ENCODE measurements around the gene GET4.

The GET4 gene

GRCh38 chr7:877312-878232 lies 1.2 kb downstream of the GET4 start:
- peak overlapping the region; percentile 82 for H3K4me3 ChIP-seq (ENCODE audit: insufficient read depth, low read depth, low read length, poor library complexity, severe bottlenecking)
- peaks cover 4% of the 10 kb centered on the region for H3K36me3 ChIP-seq (ENCODE audit: control insufficient read depth, insufficient read depth, low read length)
- H3K27me3 ChIP-seq (replicated peaks; ENCODE audit: control insufficient read depth, insufficient read depth, low read length, poor library complexity, severe bottlenecking): no peaks in the 10 kb centered on the region
- H3K27ac ChIP-seq (ENCODE audit: insufficient read depth, low read length, poor library complexity, severe bottlenecking): peak overlapping the region; percentile 80
- peaks cover 18% of the 10 kb centered on the region for H3K4me1 ChIP-seq (ENCODE audit: control insufficient read depth, insufficient read depth, low read length, poor library complexity, severe bottlenecking)
- H3K9me3 ChIP-seq (ENCODE audit: control insufficient read depth, low read length): no peaks in the 10 kb centered on the region
- DNase-seq: no peak

GRCh38 chr7:879093-879492 lies 2.7 kb downstream of the GET4 start:
- Histone ChIP-seq H3K4me3 (ENCODE audit: insufficient read depth, low read depth, low read length, poor library complexity, severe bottlenecking) (no peak overlapping the region), H3K36me3 (ENCODE audit: control insufficient read depth, insufficient read depth, low read length) (no peaks in the 10 kb centered on the region), H3K27me3 (replicated peaks; ENCODE audit: control insufficient read depth, insufficient read depth, low read length, poor library complexity, severe bottlenecking) (no peaks in the 10 kb centered on the region), H3K27ac (ENCODE audit: insufficient read depth, low read length, poor library complexity, severe bottlenecking) (no peak overlapping the region), H3K9me3 (ENCODE audit: control insufficient read depth, low read length) (no peaks in the 10 kb centered on the region), H3K4me1 (ENCODE audit: control insufficient read depth, insufficient read depth, low read length, poor library complexity, severe bottlenecking) (peaks cover 18% of the 10 kb centered on the region)
- no peak for DNase-seq

- Histone ChIP-seq H3K4me1 (ENCODE audit: control insufficient read depth, insufficient read depth, low read length, poor library complexity, severe bottlenecking) (peaks cover 18% of the 10 kb centered on the region), H3K36me3 (ENCODE audit: control insufficient read depth, insufficient read depth, low read length) (no peaks in the 10 kb centered on the region), H3K27ac (ENCODE audit: insufficient read depth, low read length, poor library complexity, severe bottlenecking) (no peak overlapping the region), H3K9me3 (ENCODE audit: control insufficient read depth, low read length) (no peaks in the 10 kb centered on the region), H3K4me3 (ENCODE audit: insufficient read depth, low read depth, low read length, poor library complexity, severe bottlenecking) (no peak overlapping the region), H3K27me3 (replicated peaks; ENCODE audit: control insufficient read depth, insufficient read depth, low read length, poor library complexity, severe bottlenecking) (no peaks in the 10 kb centered on the region)
- DNase-seq: no peak
Observed at GRCh38 chr7:879706-880105, 3.4 kb downstream of the GET4 start.

GRCh38 chr7:880450-880849 lies 4.1 kb downstream of the GET4 start:
- no peak for DNase-seq
- Histone ChIP-seq H3K27ac (ENCODE audit: insufficient read depth, low read length, poor library complexity, severe bottlenecking) (no peak overlapping the region), H3K27me3 (replicated peaks; ENCODE audit: control insufficient read depth, insufficient read depth, low read length, poor library complexity, severe bottlenecking) (no peaks in the 10 kb centered on the region), H3K4me1 (ENCODE audit: control insufficient read depth, insufficient read depth, low read length, poor library complexity, severe bottlenecking) (peaks cover 18% of the 10 kb centered on the region), H3K4me3 (ENCODE audit: insufficient read depth, low read depth, low read length, poor library complexity, severe bottlenecking) (no peak overlapping the region), H3K9me3 (ENCODE audit: control insufficient read depth, low read length) (no peaks in the 10 kb centered on the region), H3K36me3 (ENCODE audit: control insufficient read depth, insufficient read depth, low read length) (no peaks in the 10 kb centered on the region)

- Histone ChIP-seq H3K4me1 (ENCODE audit: control insufficient read depth, insufficient read depth, low read length, poor library complexity, severe bottlenecking) (peaks cover 18% of the 10 kb centered on the region), H3K36me3 (ENCODE audit: control insufficient read depth, insufficient read depth, low read length) (peaks cover 5% of the 10 kb centered on the region), H3K27me3 (replicated peaks; ENCODE audit: control insufficient read depth, insufficient read depth, low read length, poor library complexity, severe bottlenecking) (no peaks in the 10 kb centered on the region), H3K4me3 (ENCODE audit: insufficient read depth, low read depth, low read length, poor library complexity, severe bottlenecking) (no peak overlapping the region), H3K9me3 (ENCODE audit: control insufficient read depth, low read length) (no peaks in the 10 kb centered on the region), H3K27ac (ENCODE audit: insufficient read depth, low read length, poor library complexity, severe bottlenecking) (no peak overlapping the region)
- no peak for DNase-seq
Observed at GRCh38 chr7:881441-882234, 5.3 kb downstream of the GET4 start.

GRCh38 chr7:882336-883035 lies 6.1 kb downstream of the GET4 start:
- Histone ChIP-seq H3K27me3 (replicated peaks; ENCODE audit: control insufficient read depth, insufficient read depth, low read length, poor library complexity, severe bottlenecking) (no peaks in the 10 kb centered on the region), H3K4me1 (ENCODE audit: control insufficient read depth, insufficient read depth, low read length, poor library complexity, severe bottlenecking) (peaks cover 16% of the 10 kb centered on the region), H3K27ac (ENCODE audit: insufficient read depth, low read length, poor library complexity, severe bottlenecking) (no peak overlapping the region), H3K9me3 (ENCODE audit: control insufficient read depth, low read length) (no peaks in the 10 kb centered on the region), H3K4me3 (ENCODE audit: insufficient read depth, low read depth, low read length, poor library complexity, severe bottlenecking) (no peak overlapping the region), H3K36me3 (ENCODE audit: control insufficient read depth, insufficient read depth, low read length) (peaks cover 14% of the 10 kb centered on the region)
- no peak for DNase-seq

GRCh38 chr7:883055-884021 lies 7.0 kb downstream of the GET4 start:
- Histone ChIP-seq H3K27me3 (replicated peaks; ENCODE audit: control insufficient read depth, insufficient read depth, low read length, poor library complexity, severe bottlenecking) (no peaks in the 10 kb centered on the region), H3K27ac (ENCODE audit: insufficient read depth, low read length, poor library complexity, severe bottlenecking) (no peak overlapping the region), H3K36me3 (ENCODE audit: control insufficient read depth, insufficient read depth, low read length) (peaks cover 22% of the 10 kb centered on the region), H3K4me3 (ENCODE audit: insufficient read depth, low read depth, low read length, poor library complexity, severe bottlenecking) (no peak overlapping the region), H3K4me1 (ENCODE audit: control insufficient read depth, insufficient read depth, low read length, poor library complexity, severe bottlenecking) (peaks cover 10% of the 10 kb centered on the region), H3K9me3 (ENCODE audit: control insufficient read depth, low read length) (no peaks in the 10 kb centered on the region)
- DNase-seq: no peak

- Histone ChIP-seq H3K27ac (ENCODE audit: insufficient read depth, low read length, poor library complexity, severe bottlenecking) (no peak overlapping the region), H3K36me3 (ENCODE audit: control insufficient read depth, insufficient read depth, low read length) (peaks cover 33% of the 10 kb centered on the region)
Observed at GRCh38 chr7:884191-885003, 8.0 kb downstream of the GET4 start.

More at GRCh38 chr7:884191-885003, 8.0 kb downstream of the GET4 start:
- DNase-seq: no peak
- no peak overlapping the region for H3K4me3 ChIP-seq (ENCODE audit: insufficient read depth, low read depth, low read length, poor library complexity, severe bottlenecking)
- H3K9me3 ChIP-seq (ENCODE audit: control insufficient read depth, low read length): no peaks in the 10 kb centered on the region
- H3K4me1 ChIP-seq (ENCODE audit: control insufficient read depth, insufficient read depth, low read length, poor library complexity, severe bottlenecking): no peaks in the 10 kb centered on the region
- H3K27me3 ChIP-seq (replicated peaks; ENCODE audit: control insufficient read depth, insufficient read depth, low read length, poor library complexity, severe bottlenecking): no peaks in the 10 kb centered on the region

All from effector memory CD4-positive, alpha-beta T cell (primary cell).